ENCODE data around the gene PBX4.

Gene PBX4

DNA sequence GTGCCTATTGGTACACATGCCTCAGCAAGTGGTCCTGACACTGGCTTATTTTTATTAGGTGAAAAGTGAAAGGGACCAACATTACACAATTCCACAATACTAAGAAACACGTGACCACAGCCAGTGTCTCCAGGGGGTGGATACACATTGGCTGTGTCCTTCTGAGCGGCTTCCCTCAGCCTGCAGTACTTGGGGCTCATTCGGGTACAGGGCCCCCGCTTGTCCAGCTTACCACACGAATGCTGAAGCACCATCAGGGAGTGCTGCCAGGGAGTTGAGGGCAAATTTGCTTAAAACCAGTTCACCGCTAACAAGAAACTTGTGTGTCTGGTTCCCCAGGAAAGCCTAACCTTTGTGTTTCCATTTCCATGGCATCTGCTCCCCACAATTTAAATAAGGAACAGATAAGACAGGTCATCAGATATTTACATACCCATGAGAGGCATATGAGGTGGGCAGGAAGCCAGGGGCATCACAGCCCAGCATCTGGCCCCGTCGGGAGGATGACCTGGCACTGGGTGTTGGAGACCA lies 23.3 kb downstream of the PBX4 start:
- no peak for TF ChIP-seq CTCF (IDR thresholded peaks at IDR 0.05)

DNA sequence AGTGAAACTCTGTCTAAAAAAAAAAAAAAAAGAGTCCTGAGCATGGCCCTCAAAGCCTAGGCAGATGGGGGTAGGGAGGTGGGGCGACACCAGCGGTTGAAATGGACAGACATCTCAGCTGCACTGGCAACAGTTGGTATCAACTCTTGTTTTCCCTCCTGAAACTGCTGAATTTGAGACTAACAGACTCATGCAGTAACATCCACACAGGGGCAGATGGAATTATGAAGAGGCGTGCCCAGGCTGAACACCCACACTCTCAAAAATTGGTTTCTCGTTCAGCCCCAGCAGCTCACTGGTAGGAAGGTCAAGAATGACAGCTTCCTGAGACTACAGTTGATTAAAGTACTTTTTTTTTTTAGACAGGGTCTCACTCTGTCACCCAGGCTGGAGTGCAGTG lies 24.1 kb downstream of the PBX4 start:
- TF ChIP-seq CTCF (IDR thresholded peaks at IDR 0.05): no peak

- no peak for TF ChIP-seq CTCF (IDR thresholded peaks at IDR 0.05)
Measured at GRCh38 chr19:19592690-19593089, 25.8 kb downstream of the PBX4 start.

DNA sequence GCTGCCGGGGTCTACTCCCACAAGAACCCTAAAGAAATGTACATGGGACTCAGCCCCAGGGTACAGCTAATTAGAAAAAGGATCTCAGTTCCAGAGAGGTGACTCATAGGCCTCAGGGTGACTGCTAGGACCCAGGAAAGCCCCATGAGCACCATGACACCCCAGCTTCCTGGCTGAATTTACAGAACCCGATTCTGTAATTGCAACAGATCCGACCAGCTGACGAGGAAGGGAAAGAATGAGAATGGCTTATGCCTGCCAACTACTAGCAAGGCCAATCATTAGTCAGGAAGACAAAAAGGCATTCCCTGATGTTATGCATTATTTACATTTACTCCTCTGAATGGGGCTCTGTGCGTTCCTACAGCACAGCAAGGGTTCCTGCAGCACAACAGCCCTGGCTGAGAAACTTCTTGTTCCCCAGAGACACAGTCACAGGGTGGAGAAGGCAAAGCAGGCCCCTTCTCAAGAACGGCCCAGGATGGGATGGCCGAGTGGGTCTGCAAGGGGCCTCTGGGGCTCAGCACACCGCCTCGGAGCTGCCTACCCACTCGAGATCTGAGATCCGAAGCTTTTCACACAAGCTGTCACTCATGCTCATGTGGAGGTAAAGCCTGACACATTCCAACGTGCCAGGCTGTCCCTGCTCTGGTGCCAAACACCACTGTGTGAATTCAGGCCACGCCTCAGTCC lies 27.2 kb downstream of the PBX4 start:
- TF ChIP-seq CTCF (IDR thresholded peaks at IDR 0.05): no peak

GRCh38 chr19:19588546-19588945 lies 29.9 kb downstream of the PBX4 start:
- no peak for TF ChIP-seq CTCF (IDR thresholded peaks at IDR 0.05)

GRCh38 chr19:19587771-19588170 lies 30.7 kb downstream of the PBX4 start:
- TF ChIP-seq CTCF (IDR thresholded peaks at IDR 0.05): no peak

DNA sequence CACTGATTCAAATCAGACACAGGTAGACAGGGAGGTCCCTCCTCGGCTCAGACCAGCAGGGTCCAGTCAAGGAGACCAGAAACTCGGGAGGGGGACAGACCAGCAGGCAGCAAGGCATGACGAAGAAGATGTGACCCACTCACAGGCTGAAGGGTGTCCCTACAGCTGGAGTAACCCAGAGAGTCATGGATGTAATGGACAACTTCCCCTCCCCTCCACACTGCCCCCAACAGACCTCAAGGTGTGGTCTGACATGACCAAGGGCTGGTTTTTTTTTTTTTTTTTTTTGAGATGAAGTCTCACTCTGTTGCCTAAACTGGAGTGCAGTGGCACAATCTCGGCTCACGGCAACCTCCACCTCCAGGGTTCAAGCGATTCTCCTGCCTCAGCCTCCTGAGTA lies 34.1 kb downstream of the PBX4 start:
- no peak for TF ChIP-seq CTCF (IDR thresholded peaks at IDR 0.05)

DNA sequence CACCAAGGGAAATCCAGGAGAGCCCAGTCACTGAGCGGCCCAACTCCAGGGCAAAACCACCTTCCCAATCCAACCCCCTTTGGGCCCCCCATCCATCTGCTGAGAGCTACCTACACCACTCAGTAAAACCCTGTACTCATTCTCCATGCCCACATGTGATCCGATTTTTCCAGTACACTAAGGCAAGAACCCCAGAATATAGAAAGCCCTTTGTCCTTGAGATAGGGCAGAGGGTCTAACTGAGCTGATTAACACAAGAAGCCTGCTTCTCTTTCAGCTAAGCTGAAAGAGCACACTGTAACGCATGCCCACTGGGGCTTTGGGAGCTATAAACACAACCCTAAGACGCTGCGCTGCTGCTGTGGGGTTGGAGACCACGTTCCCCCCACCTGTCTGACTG lies 36.0 kb downstream of the PBX4 start:
- TF ChIP-seq CTCF (IDR thresholded peaks at IDR 0.05): no peak
